ENCODE results near the gene LSM11.
"Not testable (repeated sequence)": the region's sequence is repeated elsewhere in the genome, so short reads cannot be mapped to it uniquely, and the experiment has no call there.

LSM11 gene

DNA sequence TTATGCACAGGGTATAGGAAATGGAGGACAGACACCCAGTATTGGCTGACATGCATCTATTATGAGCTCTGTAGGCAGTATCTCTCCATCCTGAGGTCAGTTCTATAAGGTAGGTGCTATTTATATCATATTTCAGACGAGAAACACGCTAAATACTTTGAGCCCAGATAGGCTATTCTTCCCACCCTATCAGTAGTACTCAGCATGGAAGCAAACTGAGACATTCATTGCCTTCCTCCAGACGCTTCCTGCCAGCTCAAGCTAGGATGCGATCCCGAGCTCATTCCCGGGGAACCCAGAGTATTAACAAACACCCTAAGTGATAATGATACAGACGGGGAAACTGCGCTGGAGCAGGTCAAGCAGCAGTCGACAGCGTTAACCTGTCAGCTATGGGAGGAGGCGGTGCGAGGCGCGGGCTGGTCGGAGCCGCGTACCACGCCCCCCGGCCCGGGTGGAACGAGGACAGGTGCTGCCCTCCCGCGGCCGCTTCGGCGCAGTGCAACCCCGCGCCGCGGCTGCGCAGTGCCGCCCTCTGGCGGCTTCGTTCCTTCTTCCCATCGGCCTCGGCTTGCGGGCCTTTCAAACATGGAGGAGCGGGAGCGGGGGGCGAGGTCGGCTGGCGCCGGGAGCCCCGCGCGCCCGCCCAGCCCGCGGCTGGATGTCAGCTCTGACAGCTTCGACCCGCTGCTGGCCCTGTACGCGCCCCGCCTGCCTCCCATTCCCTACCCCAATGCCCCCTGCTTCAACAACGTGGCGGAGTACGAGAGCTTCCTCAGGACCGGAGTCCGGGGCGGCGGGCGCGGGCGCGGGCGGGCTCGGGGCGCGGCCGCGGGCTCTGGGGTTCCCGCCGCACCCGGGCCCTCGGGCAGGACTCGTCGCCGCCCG is at the start of gene LSM11:
Gene LSM11, plus strand, starts transcription at position 550 of the 888 bp plus-strand sequence. Its CDS starts 39 bp downstream, at position 589.
- ATAC-seq (ENCODE audit: low read depth), result peak; percentile 89
- Mint-ChIP-seq H3K27me3 (no peaks in the 10 kb centered on the region), H3K27ac (peak within 1 kb of the TSS; percentile 75), H3K9me3 (no peaks in the 10 kb centered on the region), H3K4me1 (peaks cover 21% of the 10 kb centered on the region), H3K4me3 (peak within 1 kb of the TSS; percentile 86), H3K36me3 (no peaks in the 10 kb centered on the region)
- peak; percentile 96 to 99 for DNase-seq (ENCODE audit: low spot score in 2 of 2)

DNA sequence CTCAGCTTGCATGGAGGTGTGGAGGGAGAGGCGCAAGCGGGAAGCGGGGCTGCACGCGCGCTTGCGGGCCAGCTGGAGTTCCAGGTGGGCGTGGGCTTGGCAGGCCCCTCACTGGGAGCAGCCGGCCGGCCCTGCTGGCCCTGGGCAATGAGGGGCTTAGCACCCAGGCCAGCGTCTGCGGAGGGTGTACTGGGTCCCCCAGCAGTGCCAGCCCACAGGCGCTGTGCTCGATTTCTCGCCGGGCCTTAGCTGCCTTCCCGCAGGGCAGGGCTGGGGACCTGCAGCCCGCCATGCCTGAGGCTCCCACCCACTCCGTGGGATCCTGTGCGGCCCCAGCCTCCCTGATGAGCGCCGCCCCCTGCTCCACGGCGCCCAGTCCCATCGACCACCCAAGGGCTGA is 49.7 kb upstream of the LSM11 start:
- not testable (repeated sequence) for H3K9me3 Mint-ChIP-seq; DNase-seq (ENCODE audit: low spot score in 2 of 2); H3K27ac Mint-ChIP-seq; H3K4me3 Mint-ChIP-seq; H3K4me1 Mint-ChIP-seq; H3K36me3 Mint-ChIP-seq; ATAC-seq (ENCODE audit: low read depth); H3K27me3 Mint-ChIP-seq

DNA sequence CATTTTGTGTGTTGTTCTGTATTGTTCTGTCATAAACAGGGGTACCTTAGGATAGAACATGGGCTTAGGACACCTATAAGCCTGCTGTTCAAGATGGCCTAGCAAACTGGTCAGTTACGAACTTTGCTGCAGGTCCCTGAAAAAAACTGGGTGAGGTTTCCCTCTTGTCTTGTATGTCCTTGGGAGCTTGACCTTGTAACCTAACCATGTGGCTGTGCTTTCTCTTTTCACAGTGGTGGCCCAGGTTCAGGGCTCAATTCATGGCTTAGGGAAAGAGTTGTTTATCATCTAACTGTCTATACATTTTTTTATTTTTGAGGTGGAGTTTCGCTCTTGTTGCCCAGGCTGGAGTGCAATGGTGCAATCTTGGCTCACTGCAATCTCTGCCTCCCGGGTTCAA is 47.4 kb upstream of the LSM11 start:
- not testable (repeated sequence) for H3K27me3 Mint-ChIP-seq; DNase-seq (ENCODE audit: low spot score in 2 of 2); H3K27ac Mint-ChIP-seq; H3K9me3 Mint-ChIP-seq; H3K4me3 Mint-ChIP-seq; H3K4me1 Mint-ChIP-seq; H3K36me3 Mint-ChIP-seq; ATAC-seq (ENCODE audit: low read depth)

DNA sequence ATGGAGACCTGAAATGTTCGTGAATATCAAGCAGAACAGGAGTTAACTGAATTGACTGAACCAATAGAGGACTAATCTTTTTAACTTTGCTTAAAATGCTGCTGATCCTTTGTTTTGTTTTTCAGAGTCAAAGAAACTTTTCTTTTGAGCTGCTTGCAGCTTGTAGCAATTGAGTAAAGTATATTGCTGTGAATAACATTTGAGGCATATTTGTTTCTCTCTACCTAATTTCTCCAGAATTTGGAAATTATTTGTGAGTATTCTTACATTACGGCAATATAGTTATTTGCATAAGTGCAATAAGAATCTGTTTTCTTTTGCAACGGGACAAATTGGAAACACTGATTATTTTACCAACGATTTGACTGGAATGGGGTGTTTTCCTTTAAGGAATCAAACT is 44.8 kb upstream of the LSM11 start:
- not testable (repeated sequence) for DNase-seq (ENCODE audit: low spot score in 2 of 2); H3K27ac Mint-ChIP-seq; H3K27me3 Mint-ChIP-seq; ATAC-seq (ENCODE audit: low read depth); H3K9me3 Mint-ChIP-seq; H3K4me3 Mint-ChIP-seq; H3K36me3 Mint-ChIP-seq; H3K4me1 Mint-ChIP-seq

DNA sequence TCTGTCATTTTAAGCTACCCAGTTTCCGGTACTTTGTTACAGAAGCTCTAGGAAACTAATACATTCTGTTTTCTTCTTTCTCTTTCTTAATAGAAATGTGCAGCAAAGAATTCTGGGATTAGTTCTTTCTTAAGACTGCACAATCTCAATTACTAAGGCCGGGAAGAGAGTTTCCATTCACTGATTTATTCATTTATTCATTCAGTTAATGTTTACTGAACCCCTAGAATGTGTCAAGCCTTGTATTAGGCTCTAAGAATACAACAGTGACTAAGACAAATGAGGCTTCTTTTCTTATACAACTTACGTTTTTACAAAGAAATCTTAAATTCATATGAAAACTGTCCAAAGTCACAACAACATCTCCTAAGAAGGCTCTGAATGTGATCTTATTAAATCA is 39.8 kb upstream of the LSM11 start:
- Mint-ChIP-seq H3K4me1 (no peaks in the 10 kb centered on the region), H3K36me3 (peaks cover 2% of the 10 kb centered on the region), H3K27ac (no peak overlapping the region), H3K27me3 (no peaks in the 10 kb centered on the region), H3K9me3 (peaks cover 3% of the 10 kb centered on the region), H3K4me3 (no peak overlapping the region)
- no peak for ATAC-seq (ENCODE audit: low read depth)
- DNase-seq (ENCODE audit: low spot score in 2 of 2), result no peak

DNA sequence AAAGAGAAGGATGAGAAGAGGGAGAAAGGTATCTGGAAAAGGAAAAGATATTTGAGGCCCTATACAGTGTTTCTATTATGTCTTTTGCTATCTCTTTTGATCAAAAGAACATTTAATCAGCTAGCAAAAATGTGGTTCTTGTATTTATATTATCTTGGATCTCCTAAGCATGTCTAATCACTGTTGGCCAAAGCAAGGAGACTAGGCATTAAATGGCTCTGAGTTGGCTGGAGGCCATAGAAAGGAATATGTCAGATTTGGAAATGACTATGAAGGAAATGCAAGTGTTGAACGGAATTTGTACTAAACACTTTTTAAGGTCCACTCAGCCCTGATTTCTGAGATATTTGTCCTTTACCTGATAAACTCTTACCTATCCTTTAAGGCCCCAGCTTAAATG is 34.6 kb upstream of the LSM11 start:
- Mint-ChIP-seq H3K9me3 (no peaks in the 10 kb centered on the region), H3K27ac (no peak overlapping the region), H3K36me3 (no peaks in the 10 kb centered on the region), H3K27me3 (no peaks in the 10 kb centered on the region), H3K4me1 (no peaks in the 10 kb centered on the region), H3K4me3 (no peak overlapping the region)
- no peak for ATAC-seq (ENCODE audit: low read depth)
- DNase-seq (ENCODE audit: low spot score in 2 of 2), result no peak

DNA sequence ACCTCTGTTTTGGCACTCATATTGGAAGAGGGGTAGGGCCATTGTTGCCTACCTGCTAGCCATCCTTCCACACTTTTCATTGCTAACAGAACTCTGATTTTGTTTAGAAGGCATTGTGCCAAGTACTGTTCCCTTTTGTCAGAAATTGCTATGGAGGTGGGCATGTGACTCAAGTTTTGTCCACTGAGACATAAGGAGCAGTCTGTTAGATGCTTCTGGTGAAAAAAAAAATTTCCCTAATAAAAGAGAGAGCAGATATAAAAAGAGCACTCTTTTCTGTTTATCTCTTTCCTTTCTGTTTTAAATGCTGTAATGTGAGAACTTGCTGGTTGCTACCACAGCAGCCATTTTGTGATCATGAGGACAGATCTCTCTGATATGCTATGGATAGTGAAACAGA is 34.2 kb upstream of the LSM11 start:
- no peak for ATAC-seq (ENCODE audit: low read depth)
- H3K9me3 Mint-ChIP-seq, result no peaks in the 10 kb centered on the region
- no peak for DNase-seq (ENCODE audit: low spot score in 2 of 2)
- no peak overlapping the region for H3K27ac Mint-ChIP-seq
- H3K4me3 Mint-ChIP-seq, result no peak overlapping the region
- no peaks in the 10 kb centered on the region for H3K36me3 Mint-ChIP-seq
- no peaks in the 10 kb centered on the region for H3K27me3 Mint-ChIP-seq
- no peaks in the 10 kb centered on the region for H3K4me1 Mint-ChIP-seq

DNA sequence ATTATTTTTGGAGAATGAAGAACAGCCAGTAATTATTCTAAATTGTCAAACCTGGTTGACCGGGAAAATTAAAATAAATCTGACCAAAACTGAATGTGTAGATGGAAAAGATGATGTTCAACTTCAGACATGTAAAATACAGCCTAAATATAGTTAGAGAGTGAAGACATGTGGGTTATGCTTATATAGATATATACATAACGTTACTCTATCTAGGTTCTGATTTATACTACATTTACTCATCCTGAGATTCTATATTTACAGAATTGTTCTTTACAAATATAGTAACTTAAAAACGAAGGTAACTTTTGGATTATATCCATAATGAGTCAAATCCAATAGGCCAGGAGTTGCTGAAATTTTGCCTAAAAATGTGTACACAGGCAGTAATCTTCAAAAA is 33.1 kb upstream of the LSM11 start:
- ATAC-seq (ENCODE audit: low read depth) (no peak), DNase-seq (ENCODE audit: low spot score in 2 of 2) (no peak)
- no peak overlapping the region for H3K27ac Mint-ChIP-seq
- no peak overlapping the region for H3K4me3 Mint-ChIP-seq
- no peaks in the 10 kb centered on the region for H3K36me3 Mint-ChIP-seq
- H3K9me3 Mint-ChIP-seq, result no peaks in the 10 kb centered on the region
- H3K4me1 Mint-ChIP-seq, result no peaks in the 10 kb centered on the region
- no peaks in the 10 kb centered on the region for H3K27me3 Mint-ChIP-seq

DNA sequence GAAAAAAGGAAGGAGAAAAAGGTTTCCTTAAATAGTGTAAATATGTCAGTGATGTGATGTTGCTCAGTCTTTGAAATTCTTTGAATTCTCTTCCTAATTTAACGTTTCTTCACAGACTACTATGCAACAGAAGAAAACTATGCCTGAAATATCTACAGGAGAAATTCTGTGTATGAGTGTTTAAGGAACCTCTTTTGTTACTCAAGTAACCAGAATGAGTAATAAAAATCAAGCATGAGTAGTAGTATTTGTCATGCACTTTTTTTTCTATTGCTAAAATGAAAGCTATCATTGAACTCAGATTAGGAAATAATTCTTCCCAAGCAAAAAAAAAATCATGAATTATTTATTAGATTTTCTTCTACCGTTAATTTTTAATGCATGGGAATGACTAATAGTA is 32.6 kb upstream of the LSM11 start:
- no peaks in the 10 kb centered on the region for H3K9me3 Mint-ChIP-seq
- H3K4me3 Mint-ChIP-seq, result no peak overlapping the region
- no peaks in the 10 kb centered on the region for H3K36me3 Mint-ChIP-seq
- no peak overlapping the region for H3K27ac Mint-ChIP-seq
- ATAC-seq (ENCODE audit: low read depth) (no peak), DNase-seq (ENCODE audit: low spot score in 2 of 2) (no peak)
- no peaks in the 10 kb centered on the region for H3K4me1 Mint-ChIP-seq
- H3K27me3 Mint-ChIP-seq, result no peaks in the 10 kb centered on the region

DNA sequence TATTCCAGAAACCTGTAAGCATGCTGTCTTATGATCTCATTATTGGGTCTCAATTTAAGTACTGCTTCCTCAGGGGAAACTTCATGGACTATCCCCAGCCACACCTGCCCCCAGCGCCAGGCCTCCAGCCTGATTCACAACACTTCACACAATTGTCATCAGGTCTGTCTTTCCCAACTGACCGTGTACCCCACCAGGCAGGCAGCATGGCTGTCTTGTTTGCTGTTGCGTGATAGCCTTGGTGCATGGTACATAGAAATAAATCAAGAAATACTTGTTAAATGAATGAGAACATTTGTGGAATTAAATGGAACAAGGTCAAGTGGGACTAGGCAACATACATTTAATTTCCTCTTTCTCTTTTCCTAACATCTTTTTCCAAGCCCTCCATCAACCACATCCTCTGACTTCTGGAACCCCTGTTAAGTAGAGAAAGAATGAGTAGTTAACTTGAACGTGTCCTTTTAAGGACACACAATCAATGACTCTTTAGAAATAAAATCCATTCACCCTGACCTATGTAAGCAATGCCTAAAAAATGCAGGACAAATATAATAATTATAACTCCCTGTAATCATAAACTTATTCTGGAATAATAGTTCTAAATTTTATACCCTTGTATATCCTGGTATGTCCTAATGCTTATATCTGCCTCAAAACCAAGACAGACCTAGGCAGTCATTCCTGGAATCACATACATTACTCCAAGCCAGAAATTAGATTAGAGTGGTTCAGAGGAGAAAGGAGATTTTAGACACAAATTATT is 29.5 kb upstream of the LSM11 start:
- no peak for DNase-seq (ENCODE audit: low spot score in 2 of 2)
- Mint-ChIP-seq H3K4me1 (peaks cover 12% of the 10 kb centered on the region), H3K27ac (no peak overlapping the region), H3K27me3 (no peaks in the 10 kb centered on the region), H3K36me3 (no peaks in the 10 kb centered on the region), H3K4me3 (no peak overlapping the region), H3K9me3 (no peaks in the 10 kb centered on the region)
- no peak for ATAC-seq (ENCODE audit: low read depth)

DNA sequence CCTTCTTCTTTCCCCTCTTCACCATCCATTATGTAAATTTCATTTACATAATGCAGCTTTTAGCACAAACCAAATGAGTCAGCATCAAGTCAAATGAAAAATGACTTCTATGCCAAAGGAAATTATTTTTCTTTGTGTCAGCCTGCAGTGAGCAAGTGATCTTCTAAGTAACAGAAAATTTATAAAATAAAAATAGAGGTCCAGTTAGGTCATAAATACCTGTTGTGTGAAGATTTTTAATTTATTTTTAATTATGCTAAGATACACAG is 29.0 kb upstream of the LSM11 start:
- H3K4me1 Mint-ChIP-seq, result peaks cover 12% of the 10 kb centered on the region
- no peak overlapping the region for H3K27ac Mint-ChIP-seq
- DNase-seq (ENCODE audit: low spot score in 2 of 2) (no peak), ATAC-seq (ENCODE audit: low read depth) (no peak)
- H3K9me3 Mint-ChIP-seq, result no peaks in the 10 kb centered on the region
- H3K4me3 Mint-ChIP-seq, result no peak overlapping the region
- no peaks in the 10 kb centered on the region for H3K36me3 Mint-ChIP-seq
- no peaks in the 10 kb centered on the region for H3K27me3 Mint-ChIP-seq

DNA sequence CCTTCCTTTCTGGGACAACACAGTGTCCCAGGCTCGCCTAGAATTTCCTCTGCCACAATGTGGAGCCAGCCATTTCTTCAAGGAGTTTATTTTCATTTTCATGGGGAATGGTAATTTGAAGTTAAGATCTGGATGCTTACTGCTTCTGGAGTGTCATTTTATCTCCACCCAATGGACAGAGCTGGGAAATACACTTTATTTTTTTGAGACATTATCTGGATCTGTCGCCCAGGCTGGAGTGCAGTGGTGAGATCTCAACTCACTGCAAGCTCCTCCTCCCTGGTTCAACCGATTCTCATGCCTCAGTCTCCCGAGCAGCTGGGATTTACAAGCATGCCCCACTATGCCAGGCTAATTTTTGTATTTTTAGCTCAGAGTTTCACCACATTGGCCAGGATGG is 25.0 kb upstream of the LSM11 start:
- Mint-ChIP-seq H3K9me3 (peaks cover 4% of the 10 kb centered on the region), H3K4me3 (no peak overlapping the region), H3K27me3 (no peaks in the 10 kb centered on the region), H3K36me3 (peaks cover 8% of the 10 kb centered on the region), H3K27ac (no peak overlapping the region), H3K4me1 (peaks cover 12% of the 10 kb centered on the region)
- peak; percentile 82 for ATAC-seq (ENCODE audit: low read depth)
- DNase-seq (ENCODE audit: low spot score in 2 of 2), result peak in 1 of 2 donors; percentile 31

DNA sequence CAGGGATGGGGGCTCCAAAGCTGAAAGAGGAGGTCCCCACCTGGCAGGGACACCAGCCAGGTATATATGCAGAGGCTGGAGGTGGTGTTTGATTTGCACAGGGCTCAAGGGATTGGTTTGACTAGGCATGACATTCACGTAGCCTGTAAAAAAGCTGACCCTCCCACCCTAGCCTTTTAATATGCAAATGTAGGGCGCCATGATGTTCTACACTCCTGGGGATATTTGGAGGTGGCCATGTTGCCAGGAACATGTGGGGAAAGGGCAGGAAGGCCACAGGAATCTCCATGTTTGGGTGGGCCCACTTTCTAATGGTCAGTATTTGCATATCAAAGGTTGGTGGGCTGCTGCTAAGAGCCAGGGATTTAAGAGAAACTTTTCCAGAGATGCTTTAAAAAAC is 24.3 kb upstream of the LSM11 start:
- no peaks in the 10 kb centered on the region for H3K27me3 Mint-ChIP-seq
- no peak for ATAC-seq (ENCODE audit: low read depth)
- H3K9me3 Mint-ChIP-seq, result peaks cover 4% of the 10 kb centered on the region
- DNase-seq (ENCODE audit: low spot score in 2 of 2), result no peak
- no peak overlapping the region for H3K27ac Mint-ChIP-seq
- peaks cover 8% of the 10 kb centered on the region for H3K36me3 Mint-ChIP-seq
- H3K4me3 Mint-ChIP-seq, result no peak overlapping the region
- peaks cover 15% of the 10 kb centered on the region for H3K4me1 Mint-ChIP-seq

DNA sequence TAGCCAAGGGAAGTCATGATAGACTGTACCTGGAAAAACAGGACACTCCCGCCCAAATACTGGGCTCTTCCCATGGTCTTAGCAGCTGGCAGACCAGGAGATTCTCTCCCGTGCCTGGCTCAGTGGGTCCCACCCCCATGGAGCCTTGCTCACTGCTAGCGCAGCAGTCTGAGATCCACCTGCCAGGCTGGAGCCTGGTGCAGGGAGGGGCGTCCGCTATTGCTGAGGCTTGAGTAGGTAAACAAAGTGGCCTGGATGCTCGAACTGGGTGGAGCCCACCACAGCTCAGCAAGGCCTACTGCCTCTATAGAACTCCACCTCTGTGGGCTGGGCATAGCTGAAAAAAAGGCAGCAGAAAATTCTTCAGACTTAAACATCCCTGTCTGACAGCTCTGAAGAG is 22.4 kb upstream of the LSM11 start:
- DNase-seq (ENCODE audit: low spot score in 2 of 2) (no peak), ATAC-seq (ENCODE audit: low read depth) (no peak)
- H3K9me3 Mint-ChIP-seq, result peaks cover 5% of the 10 kb centered on the region
- H3K36me3 Mint-ChIP-seq, result peaks cover 16% of the 10 kb centered on the region
- no peak overlapping the region for H3K27ac Mint-ChIP-seq
- no peaks in the 10 kb centered on the region for H3K27me3 Mint-ChIP-seq
- peaks cover 23% of the 10 kb centered on the region for H3K4me1 Mint-ChIP-seq
- H3K4me3 Mint-ChIP-seq, result no peak overlapping the region

DNA sequence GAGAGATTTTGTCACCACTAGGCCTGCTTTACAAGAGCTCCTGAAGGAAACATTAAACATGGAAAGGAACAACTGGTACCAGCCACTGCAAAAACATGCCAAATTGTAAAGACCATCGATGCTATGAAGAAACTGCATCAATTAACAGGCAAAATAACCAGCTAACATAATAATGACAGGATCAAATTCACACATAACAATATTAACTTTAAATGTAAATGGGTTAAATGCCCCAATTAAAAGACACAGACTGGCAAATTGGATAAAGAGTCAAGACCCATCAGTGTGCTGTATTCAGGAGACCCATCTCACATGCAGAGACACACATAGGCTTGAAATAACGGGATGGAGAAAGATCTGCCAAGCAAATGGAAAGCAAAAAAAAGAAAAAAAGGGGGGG is 20.6 kb upstream of the LSM11 start:
- not testable (repeated sequence) for H3K4me3 Mint-ChIP-seq; DNase-seq (ENCODE audit: low spot score in 2 of 2); ATAC-seq (ENCODE audit: low read depth); H3K27ac Mint-ChIP-seq; H3K9me3 Mint-ChIP-seq; H3K27me3 Mint-ChIP-seq
- Mint-ChIP-seq H3K4me1 (peaks cover 20% of the 10 kb centered on the region), H3K36me3 (peaks cover 18% of the 10 kb centered on the region)
